ENCODE data around the gene SPCS2. TPM values are rescaled to one million over a fixed set of nuclear protein-coding genes. Genes with fewer than 3 reads are reported as not detected.

Gene SPCS2
- total and polyA plus RNA-seq, 3 donors from 2014 or later = 37.0 to 152 (median 61.1) TPM

DNA sequence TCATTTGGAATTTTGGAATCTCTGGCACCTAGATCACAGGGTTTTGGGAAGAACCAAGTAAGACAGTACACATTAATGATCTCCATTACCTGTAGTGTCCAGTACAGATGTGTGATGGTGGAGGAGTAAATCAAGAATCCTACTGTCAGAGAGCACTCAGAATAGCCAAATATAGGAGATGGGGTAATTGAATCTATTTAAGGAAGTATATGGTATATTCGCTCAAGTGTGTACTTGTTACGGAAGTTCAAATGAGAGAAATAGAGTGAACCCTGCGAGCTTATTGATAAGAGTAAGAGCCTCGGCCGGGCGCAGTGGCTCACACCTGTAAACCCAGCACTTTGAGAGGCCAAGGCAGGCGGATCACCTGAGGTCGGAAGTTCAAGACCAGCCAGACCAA, 2.2 kb downstream of the SPCS2 start:
- intact Hi-C loops (cut with DNase I; ENCODE audit: low total_unique reads) = no loop called here
- 91 to 92% methylated on average over 8 of the region's 8 CpGs for WGBS, 2 donors
- H3K4me1 ChIP-seq = peaks cover 26% of the 10 kb centered on the region

DNA sequence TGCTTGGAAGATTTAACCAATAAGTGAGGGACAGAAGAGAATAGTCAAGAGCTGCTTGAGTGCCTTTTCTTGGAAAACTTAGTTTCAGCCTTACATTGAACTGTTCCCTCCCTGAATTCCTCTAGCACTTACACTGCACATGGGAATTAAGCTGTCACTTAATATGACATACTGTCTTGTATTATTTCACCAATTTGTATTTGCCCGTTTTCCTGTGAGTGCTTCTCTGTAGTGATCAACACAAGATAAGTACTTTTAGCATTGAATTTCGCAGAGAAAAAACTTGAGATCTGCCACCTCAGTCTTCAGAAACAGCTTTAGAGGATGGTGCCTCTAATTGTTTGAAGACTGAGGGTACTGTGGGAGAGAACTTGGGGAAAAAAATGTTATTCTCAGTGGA, 3.7 kb downstream of the SPCS2 start:
- peaks cover 24% of the 10 kb centered on the region for H3K4me1 ChIP-seq
- H3K27me3 ChIP-seq = no peaks in the 10 kb centered on the region

More for the DNA sequence above, 2.2 kb downstream of the SPCS2 start:
- no peak for DNase-seq
- H3K36me3 ChIP-seq (ENCODE audit: low read depth, missing control alignments) = no peaks in the 10 kb centered on the region
- H3K27me3 ChIP-seq = no peaks in the 10 kb centered on the region
- H3K27ac ChIP-seq = no peak overlapping the region
- no peak overlapping the region for H3K4me3 ChIP-seq
- TF ChIP-seq, protein P1, sequence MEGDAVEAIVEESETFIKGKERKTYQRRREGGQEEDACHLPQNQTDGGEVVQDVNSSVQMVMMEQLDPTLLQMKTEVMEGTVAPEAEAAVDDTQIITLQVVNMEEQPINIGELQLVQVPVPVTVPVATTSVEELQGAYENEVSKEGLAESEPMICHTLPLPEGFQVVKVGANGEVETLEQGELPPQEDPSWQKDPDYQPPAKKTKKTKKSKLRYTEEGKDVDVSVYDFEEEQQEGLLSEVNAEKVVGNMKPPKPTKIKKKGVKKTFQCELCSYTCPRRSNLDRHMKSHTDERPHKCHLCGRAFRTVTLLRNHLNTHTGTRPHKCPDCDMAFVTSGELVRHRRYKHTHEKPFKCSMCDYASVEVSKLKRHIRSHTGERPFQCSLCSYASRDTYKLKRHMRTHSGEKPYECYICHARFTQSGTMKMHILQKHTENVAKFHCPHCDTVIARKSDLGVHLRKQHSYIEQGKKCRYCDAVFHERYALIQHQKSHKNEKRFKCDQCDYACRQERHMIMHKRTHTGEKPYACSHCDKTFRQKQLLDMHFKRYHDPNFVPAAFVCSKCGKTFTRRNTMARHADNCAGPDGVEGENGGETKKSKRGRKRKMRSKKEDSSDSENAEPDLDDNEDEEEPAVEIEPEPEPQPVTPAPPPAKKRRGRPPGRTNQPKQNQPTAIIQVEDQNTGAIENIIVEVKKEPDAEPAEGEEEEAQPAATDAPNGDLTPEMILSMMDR (IDR thresholded peaks at IDR 0.05) = no peak
- TF ChIP-seq POLR2A (IDR thresholded peaks at IDR 0.05) = no peak
- no peaks in the 10 kb centered on the region for H3K9me3 ChIP-seq

DNA sequence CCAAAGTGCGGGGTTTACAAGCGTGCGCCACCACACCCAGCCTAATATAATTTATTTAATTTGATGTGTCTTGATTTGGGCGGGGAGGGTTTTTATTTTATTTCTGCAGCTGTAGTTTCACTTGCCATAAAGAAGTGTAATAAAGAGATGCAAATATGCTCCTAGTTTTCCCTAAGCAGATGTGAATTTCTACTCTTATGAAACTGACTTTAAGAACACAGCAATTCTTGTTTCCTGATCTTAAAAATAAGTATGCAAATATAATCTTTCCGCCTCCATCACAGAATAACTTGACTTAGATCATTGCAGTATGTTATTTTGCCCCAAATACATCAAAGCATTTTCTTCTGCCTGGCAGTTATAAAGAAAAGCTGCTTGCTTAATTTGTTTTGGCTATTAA, 4.4 kb downstream of the SPCS2 start:
- intact Hi-C loops (cut with DNase I; ENCODE audit: low total_unique reads) = no loop called here
- H3K36me3 ChIP-seq (ENCODE audit: low read depth, missing control alignments) = no peaks in the 10 kb centered on the region
- WGBS, 2 donors = 96 to 98% methylated on average over 5 of the region's 5 CpGs
- no peak overlapping the region for H3K4me3 ChIP-seq
- TF ChIP-seq, protein P1 (IDR thresholded peaks at IDR 0.05) = no peak
- no peak for TF ChIP-seq POLR2A (IDR thresholded peaks at IDR 0.05)
- DNase-seq = no peak
- no peaks in the 10 kb centered on the region for H3K27me3 ChIP-seq
- no peaks in the 10 kb centered on the region for H3K9me3 ChIP-seq
- no peak overlapping the region for H3K27ac ChIP-seq
- peaks cover 17% of the 10 kb centered on the region for H3K4me1 ChIP-seq

More for the DNA sequence above, 3.7 kb downstream of the SPCS2 start:
- H3K36me3 ChIP-seq (ENCODE audit: low read depth, missing control alignments) = no peaks in the 10 kb centered on the region
- WGBS, 2 donors = 73 to 80% methylated on average over 2 of the region's 2 CpGs
- no peak for DNase-seq
- TF ChIP-seq POLR2A (IDR thresholded peaks at IDR 0.05) = no peak
- TF ChIP-seq, protein P1 (IDR thresholded peaks at IDR 0.05) = no peak
- no peak overlapping the region for H3K27ac ChIP-seq
- no peak overlapping the region for H3K4me3 ChIP-seq
- H3K9me3 ChIP-seq = no peaks in the 10 kb centered on the region
- intact Hi-C loops (cut with DNase I; ENCODE audit: low total_unique reads) = no loop called here

DNA sequence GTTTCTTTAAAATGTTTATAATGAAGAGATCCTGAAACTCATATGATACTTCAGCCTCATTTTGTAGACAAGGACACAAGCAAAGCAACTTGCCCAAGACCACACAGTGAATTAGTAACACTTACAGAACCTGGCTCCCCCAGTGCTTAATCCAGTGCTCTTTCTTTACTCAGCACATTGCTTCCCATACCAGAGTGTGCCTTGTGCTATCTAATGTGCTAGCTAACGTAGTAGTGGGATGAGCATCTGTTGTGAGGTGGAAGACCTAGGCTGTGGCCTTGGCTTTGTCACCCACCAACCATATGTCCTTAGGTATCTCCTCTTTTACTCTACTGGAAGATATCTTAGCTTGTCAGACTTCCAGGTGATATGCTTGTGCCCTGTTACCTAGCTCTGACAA, 5.1 kb downstream of the SPCS2 start:
- Histone ChIP-seq H3K4me3 (no peak overlapping the region), H3K4me1 (peaks cover 17% of the 10 kb centered on the region), H3K27ac (no peak overlapping the region), H3K27me3 (no peaks in the 10 kb centered on the region), H3K36me3 (ENCODE audit: low read depth, missing control alignments) (no peaks in the 10 kb centered on the region), H3K9me3 (no peaks in the 10 kb centered on the region)
- WGBS, 2 donors = 76 to 83% methylated on average over 1 of the region's 1 CpG
- no peak for DNase-seq
- no peak for TF ChIP-seq POLR2A (IDR thresholded peaks at IDR 0.05)
- TF ChIP-seq, protein P1 (IDR thresholded peaks at IDR 0.05) = no peak
- intact Hi-C loops (cut with DNase I; ENCODE audit: low total_unique reads) = no loop called here

DNA sequence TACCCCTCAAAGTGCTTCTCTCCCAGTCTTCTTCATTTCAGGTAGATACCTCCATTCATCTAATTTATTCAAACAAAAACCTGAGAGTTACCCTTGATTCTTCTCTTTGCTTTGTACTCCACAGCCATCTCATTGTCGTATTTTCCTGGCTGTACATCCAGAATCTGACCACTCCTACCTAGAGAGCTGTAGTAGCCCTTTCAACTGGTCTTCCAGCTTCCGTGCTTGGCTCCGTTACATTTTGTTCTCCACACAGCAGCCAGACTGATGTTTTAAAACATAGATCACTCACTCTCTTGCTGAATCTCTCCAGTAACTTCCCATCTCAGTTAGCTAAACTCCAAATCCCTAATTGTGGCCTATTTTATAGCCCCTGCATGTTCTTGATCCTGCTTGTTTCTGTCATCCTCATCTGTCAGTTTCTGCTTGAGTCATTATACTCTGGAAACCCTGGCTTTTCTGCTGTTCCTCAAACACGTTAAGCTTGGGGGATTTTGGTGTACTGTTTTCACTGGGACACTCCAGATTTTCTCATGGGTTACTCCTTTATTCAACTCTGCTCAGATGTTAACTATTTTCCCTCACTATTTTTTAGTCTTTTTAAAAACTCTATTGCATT, 7.4 kb downstream of the SPCS2 start:
- TF ChIP-seq POLR2A (IDR thresholded peaks at IDR 0.05) = no peak
- TF ChIP-seq, protein P1 (IDR thresholded peaks at IDR 0.05) = no peak
- H3K4me1 ChIP-seq = peaks cover 4% of the 10 kb centered on the region
- intact Hi-C loops (cut with DNase I; ENCODE audit: low total_unique reads) = no loop called here
- no peaks in the 10 kb centered on the region for H3K36me3 ChIP-seq (ENCODE audit: low read depth, missing control alignments)
- H3K27ac ChIP-seq = no peak overlapping the region
- WGBS, 2 donors = 47 to 57% methylated on average over 4 of the region's 4 CpGs
- no peak overlapping the region for H3K4me3 ChIP-seq
- no peaks in the 10 kb centered on the region for H3K27me3 ChIP-seq
- H3K9me3 ChIP-seq = no peaks in the 10 kb centered on the region
- no peak for DNase-seq

Data from testis (tissue), 3 donors.